Gastrocnemius medialis (tissue), 4 donors: ENCODE measurements around the gene PXK. TPM values are rescaled to one million over a fixed set of nuclear protein-coding genes. Genes with fewer than 3 reads are reported as not detected.

ENCODE experiments used
- ATAC-seq, 2 donors: fragments of 150-250 bp; one replicate each; pipeline ENCODE4 v1.9.1; 2016
- DNase-seq, 2 donors: peaks; one replicate each; pipeline ENCODE4 v3.0.0-alpha.2; 2019
- H3K27ac ChIP-seq, 4 donors: fragments of 200-600 bp; sonication (generic); 1 replicate in 1 of 4; 2 replicates in 3 of 4; pipeline ENCODE4 v1.5.1; 2016 to 2018; ENCODE audit warnings: mild to moderate bottlenecking in 2 of 4, moderate library complexity in 1 of 4
- H3K27me3 ChIP-seq, 3 donors: fragments of 200-600 bp; sonication (generic) in 2 of 3; 1 replicate in 1 of 3; 2 replicates in 2 of 3; pipeline versions ENCODE4 v1.5.1 to v1.6.0; 2016 to 2019; ENCODE audit warnings: mild to moderate bottlenecking in 1 of 3, moderate library complexity in 1 of 3
- H3K36me3 ChIP-seq, 2 donors: fragments of 200-600 bp; sonication (generic) in 1 of 2; one replicate each; pipeline ENCODE4 v1.5.1; 2017 to 2018
- H3K4me1 ChIP-seq, 2 donors: fragments of 200-600 bp; sonication (generic) in 1 of 2; one replicate each; pipeline ENCODE4 v1.5.1; 2016 to 2017; ENCODE audit warnings: mild to moderate bottlenecking in 2 of 2
- H3K4me3 ChIP-seq, 4 donors: fragments of 200-600 bp; sonication (generic) in 3 of 4; 1 replicate in 1 of 4; 2 replicates in 3 of 4; pipeline ENCODE4 v1.5.1; 2016 to 2019; ENCODE audit warnings: mild to moderate bottlenecking in 2 of 4
- H3K9me3 ChIP-seq, 3 donors: fragments of 200-600 bp; sonication (generic) in 2 of 3; 1 replicate in 1 of 3; 2 replicates in 2 of 3; pipeline ENCODE4 v1.5.1; 2016 to 2019
- CTCF ChIP-seq, 5 experiments: fragments of 450-650 bp in 3 of 5; fragments of 200-600 bp in 2 of 5; sonication (generic) in 2 of 5; IDR thresholded peaks in 4 of 5; conservative IDR thresholded peaks in 1 of 5; 1 replicate in 4 of 5; 2 replicates in 1 of 5; pipeline ENCODE4 v1.5.1; 2016 to 2019; ENCODE audit warnings: antibody characterized with exemption in 5 of 5, mild to moderate bottlenecking in 3 of 5, moderate library complexity in 3 of 5
- POLR2A ChIP-seq, 2 donors: fragments of 450-650 bp; IDR thresholded peaks; one replicate each; pipeline ENCODE4 v1.6.1; 2017; ENCODE audit warnings: antibody characterized with exemption in 2 of 2, mild to moderate bottlenecking in 2 of 2, moderate library complexity in 2 of 2
- in situ Hi-C, 4 donors: fragments of 200-750 bp; cut with MboI; loops; one replicate each; pipeline versions ENCODE4 v1.15.0 to v1.8.0; 2017; ENCODE audit warnings: low sequenced_read_pairs in 4 of 4
- intact Hi-C: fragments of 100-400 bp; cut with DNase I; formaldehyde crosslinking; loops from one replicate; pipeline ENCODE4 v1.15.1; 2023; ENCODE audit warnings: low total_unique reads
- total RNA-seq, 4 donors: library from RNA; depleted of rRNA; stranded (reverse); fragments of >200 nt; gene quantifications; one replicate each; pipeline versions ENCODE4 v1.1.0 to v1.2.3, GENCODE V29; 2016

Gene PXK
- total RNA-seq, 4 donors from 2014 or later, result 21.6 to 33.6 (median 24.4) TPM

GRCh38 chr3:58469096-58469495 lies 136.4 kb downstream of the PXK start:
- no peak for ATAC-seq

GRCh38 chr3:58470363-58471024 lies 137.8 kb downstream of the PXK start:
- H3K27ac ChIP-seq, result peak overlapping the region in 3 of 4 donors; percentile 47 to 59 (median 54)
- in situ Hi-C loops (no loop called here), intact Hi-C loops (no loop called here)
- H3K4me3 ChIP-seq, result no peak overlapping the region
- no peaks in the 10 kb centered on the region for H3K27me3 ChIP-seq
- peaks cover 8 to 14% of the 10 kb centered on the region in 2 donors for H3K4me1 ChIP-seq
- DNase-seq (no peak), ATAC-seq (no peak)
- H3K36me3 ChIP-seq, result no peaks in the 10 kb centered on the region
- TF ChIP-seq POLR2A (IDR thresholded peaks at IDR 0.05), result no peak
- TF ChIP-seq CTCF (IDR thresholded peaks at IDR 0.05 in 4 of 5, conservative IDR thresholded peaks at IDR 0.05 in 1 of 5), result no peak
- H3K9me3 ChIP-seq, result no peaks in the 10 kb centered on the region

More at GRCh38 chr3:58469096-58469495, 136.4 kb downstream of the PXK start:
- H3K27ac ChIP-seq, result no peak overlapping the region
- intact Hi-C loops (no loop called here), in situ Hi-C loops (loop anchor here in 2 of 4 donors (10.0 kb wide), 1 partner anchor 66 kb away; the partner anchor contains the start of gene ACOX2 (in 2 of the 2))
- no peaks in the 10 kb centered on the region for H3K27me3 ChIP-seq
- H3K36me3 ChIP-seq, result no peaks in the 10 kb centered on the region
- peaks cover 8 to 14% of the 10 kb centered on the region in 2 donors for H3K4me1 ChIP-seq
- no peak overlapping the region for H3K4me3 ChIP-seq
- H3K9me3 ChIP-seq, result no peaks in the 10 kb centered on the region
- TF ChIP-seq POLR2A (IDR thresholded peaks at IDR 0.05) (no peak), CTCF (IDR thresholded peaks at IDR 0.05 in 4 of 5, conservative IDR thresholded peaks at IDR 0.05 in 1 of 5) (no peak)
- no peak for DNase-seq

- in situ Hi-C loops (no loop called here), intact Hi-C loops (no loop called here)
- no peak overlapping the region for H3K4me3 ChIP-seq
- H3K27ac ChIP-seq, result peak overlapping the region in 3 of 4 donors; percentile 47 to 59 (median 54)
- no peaks in the 10 kb centered on the region for H3K27me3 ChIP-seq
- DNase-seq (peak in 1 of 2 donors; percentile 43), ATAC-seq (peak; percentile 88 to 93)
- peaks cover 8 to 14% of the 10 kb centered on the region in 2 donors for H3K4me1 ChIP-seq
- TF ChIP-seq POLR2A (IDR thresholded peaks at IDR 0.05) (no peak), CTCF (IDR thresholded peaks at IDR 0.05 in 4 of 5, conservative IDR thresholded peaks at IDR 0.05 in 1 of 5) (no peak)
- no peaks in the 10 kb centered on the region for H3K36me3 ChIP-seq
- H3K9me3 ChIP-seq, result no peaks in the 10 kb centered on the region
These were observed 138.6 kb downstream of the PXK start for GRCh38 chr3:58471025-58471887.

- no peak overlapping the region for H3K27ac ChIP-seq
- H3K36me3 ChIP-seq, result no peaks in the 10 kb centered on the region
- DNase-seq, result no peak
- TF ChIP-seq CTCF (IDR thresholded peaks at IDR 0.05 in 4 of 5, conservative IDR thresholded peaks at IDR 0.05 in 1 of 5), result no peak
- TF ChIP-seq POLR2A (IDR thresholded peaks at IDR 0.05), result no peak
- ATAC-seq, result no peak
- H3K9me3 ChIP-seq, result no peaks in the 10 kb centered on the region
- peaks cover 4 to 10% of the 10 kb centered on the region in 2 donors for H3K4me1 ChIP-seq
- H3K4me3 ChIP-seq, result no peak overlapping the region
- in situ Hi-C loops (no loop called here), intact Hi-C loops (no loop called here)
- H3K27me3 ChIP-seq, result no peaks in the 10 kb centered on the region
These were observed 140.6 kb downstream of the PXK start for GRCh38 chr3:58473275-58473674.
